ENCODE measurements around the gene RAB14.

DNA sequence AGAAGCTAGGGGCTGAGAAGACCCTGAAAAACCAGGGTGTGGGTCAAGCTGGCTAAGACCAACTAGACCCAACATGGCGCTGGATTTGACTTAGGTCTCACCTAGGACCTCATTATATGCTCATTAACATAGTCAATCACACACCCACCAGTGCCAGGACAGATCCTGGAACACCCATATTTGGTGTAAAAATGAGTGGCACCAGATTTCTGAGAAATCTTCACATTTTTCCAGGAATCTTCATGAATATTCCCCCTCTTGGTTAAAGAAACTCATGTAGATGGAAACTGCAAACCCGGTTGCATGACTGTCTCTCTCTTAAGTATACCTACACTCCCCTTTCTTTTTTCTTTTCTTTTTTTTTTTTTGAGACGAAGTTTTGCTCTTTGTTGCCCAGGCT lies 17.9 kb upstream of the RAB14 start:
- TF ChIP-seq, protein P1, sequence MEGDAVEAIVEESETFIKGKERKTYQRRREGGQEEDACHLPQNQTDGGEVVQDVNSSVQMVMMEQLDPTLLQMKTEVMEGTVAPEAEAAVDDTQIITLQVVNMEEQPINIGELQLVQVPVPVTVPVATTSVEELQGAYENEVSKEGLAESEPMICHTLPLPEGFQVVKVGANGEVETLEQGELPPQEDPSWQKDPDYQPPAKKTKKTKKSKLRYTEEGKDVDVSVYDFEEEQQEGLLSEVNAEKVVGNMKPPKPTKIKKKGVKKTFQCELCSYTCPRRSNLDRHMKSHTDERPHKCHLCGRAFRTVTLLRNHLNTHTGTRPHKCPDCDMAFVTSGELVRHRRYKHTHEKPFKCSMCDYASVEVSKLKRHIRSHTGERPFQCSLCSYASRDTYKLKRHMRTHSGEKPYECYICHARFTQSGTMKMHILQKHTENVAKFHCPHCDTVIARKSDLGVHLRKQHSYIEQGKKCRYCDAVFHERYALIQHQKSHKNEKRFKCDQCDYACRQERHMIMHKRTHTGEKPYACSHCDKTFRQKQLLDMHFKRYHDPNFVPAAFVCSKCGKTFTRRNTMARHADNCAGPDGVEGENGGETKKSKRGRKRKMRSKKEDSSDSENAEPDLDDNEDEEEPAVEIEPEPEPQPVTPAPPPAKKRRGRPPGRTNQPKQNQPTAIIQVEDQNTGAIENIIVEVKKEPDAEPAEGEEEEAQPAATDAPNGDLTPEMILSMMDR (conservative IDR thresholded peaks at IDR 0.05; ENCODE audit: low read depth in 2 of 2), result no peak
- TF ChIP-seq EZH2 (IDR thresholded peaks at IDR 0.05; ENCODE audit: low read depth, unreplicated experiment) (no peak), POLR2AphosphoS5 (IDR thresholded peaks at IDR 0.05; ENCODE audit: low read depth) (no peak), EZH2phosphoT487 (IDR thresholded peaks at IDR 0.05; ENCODE audit: unreplicated experiment) (no peak), JUNB (IDR thresholded peaks at IDR 0.05; ENCODE audit: unreplicated experiment) (no peak), CREB1 (CRISPR knock-in tag; IDR thresholded peaks at IDR 0.05; ENCODE audit: low read depth) (no peak), NANOG (IDR thresholded peaks at IDR 0.05; ENCODE audit: borderline replicate concordance) (no peak), STAT1 (IDR thresholded peaks at IDR 0.05; ENCODE audit: unreplicated experiment) (no peak), ZNF114 (CRISPR knock-in tag; IDR thresholded peaks at IDR 0.05) (no peak)
- TF ChIP-seq, protein P2, sequence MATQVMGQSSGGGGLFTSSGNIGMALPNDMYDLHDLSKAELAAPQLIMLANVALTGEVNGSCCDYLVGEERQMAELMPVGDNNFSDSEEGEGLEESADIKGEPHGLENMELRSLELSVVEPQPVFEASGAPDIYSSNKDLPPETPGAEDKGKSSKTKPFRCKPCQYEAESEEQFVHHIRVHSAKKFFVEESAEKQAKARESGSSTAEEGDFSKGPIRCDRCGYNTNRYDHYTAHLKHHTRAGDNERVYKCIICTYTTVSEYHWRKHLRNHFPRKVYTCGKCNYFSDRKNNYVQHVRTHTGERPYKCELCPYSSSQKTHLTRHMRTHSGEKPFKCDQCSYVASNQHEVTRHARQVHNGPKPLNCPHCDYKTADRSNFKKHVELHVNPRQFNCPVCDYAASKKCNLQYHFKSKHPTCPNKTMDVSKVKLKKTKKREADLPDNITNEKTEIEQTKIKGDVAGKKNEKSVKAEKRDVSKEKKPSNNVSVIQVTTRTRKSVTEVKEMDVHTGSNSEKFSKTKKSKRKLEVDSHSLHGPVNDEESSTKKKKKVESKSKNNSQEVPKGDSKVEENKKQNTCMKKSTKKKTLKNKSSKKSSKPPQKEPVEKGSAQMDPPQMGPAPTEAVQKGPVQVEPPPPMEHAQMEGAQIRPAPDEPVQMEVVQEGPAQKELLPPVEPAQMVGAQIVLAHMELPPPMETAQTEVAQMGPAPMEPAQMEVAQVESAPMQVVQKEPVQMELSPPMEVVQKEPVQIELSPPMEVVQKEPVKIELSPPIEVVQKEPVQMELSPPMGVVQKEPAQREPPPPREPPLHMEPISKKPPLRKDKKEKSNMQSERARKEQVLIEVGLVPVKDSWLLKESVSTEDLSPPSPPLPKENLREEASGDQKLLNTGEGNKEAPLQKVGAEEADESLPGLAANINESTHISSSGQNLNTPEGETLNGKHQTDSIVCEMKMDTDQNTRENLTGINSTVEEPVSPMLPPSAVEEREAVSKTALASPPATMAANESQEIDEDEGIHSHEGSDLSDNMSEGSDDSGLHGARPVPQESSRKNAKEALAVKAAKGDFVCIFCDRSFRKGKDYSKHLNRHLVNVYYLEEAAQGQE (IDR thresholded peaks at IDR 0.05; ENCODE audit: unreplicated experiment), result no peak
- TF ChIP-seq, protein P3, sequence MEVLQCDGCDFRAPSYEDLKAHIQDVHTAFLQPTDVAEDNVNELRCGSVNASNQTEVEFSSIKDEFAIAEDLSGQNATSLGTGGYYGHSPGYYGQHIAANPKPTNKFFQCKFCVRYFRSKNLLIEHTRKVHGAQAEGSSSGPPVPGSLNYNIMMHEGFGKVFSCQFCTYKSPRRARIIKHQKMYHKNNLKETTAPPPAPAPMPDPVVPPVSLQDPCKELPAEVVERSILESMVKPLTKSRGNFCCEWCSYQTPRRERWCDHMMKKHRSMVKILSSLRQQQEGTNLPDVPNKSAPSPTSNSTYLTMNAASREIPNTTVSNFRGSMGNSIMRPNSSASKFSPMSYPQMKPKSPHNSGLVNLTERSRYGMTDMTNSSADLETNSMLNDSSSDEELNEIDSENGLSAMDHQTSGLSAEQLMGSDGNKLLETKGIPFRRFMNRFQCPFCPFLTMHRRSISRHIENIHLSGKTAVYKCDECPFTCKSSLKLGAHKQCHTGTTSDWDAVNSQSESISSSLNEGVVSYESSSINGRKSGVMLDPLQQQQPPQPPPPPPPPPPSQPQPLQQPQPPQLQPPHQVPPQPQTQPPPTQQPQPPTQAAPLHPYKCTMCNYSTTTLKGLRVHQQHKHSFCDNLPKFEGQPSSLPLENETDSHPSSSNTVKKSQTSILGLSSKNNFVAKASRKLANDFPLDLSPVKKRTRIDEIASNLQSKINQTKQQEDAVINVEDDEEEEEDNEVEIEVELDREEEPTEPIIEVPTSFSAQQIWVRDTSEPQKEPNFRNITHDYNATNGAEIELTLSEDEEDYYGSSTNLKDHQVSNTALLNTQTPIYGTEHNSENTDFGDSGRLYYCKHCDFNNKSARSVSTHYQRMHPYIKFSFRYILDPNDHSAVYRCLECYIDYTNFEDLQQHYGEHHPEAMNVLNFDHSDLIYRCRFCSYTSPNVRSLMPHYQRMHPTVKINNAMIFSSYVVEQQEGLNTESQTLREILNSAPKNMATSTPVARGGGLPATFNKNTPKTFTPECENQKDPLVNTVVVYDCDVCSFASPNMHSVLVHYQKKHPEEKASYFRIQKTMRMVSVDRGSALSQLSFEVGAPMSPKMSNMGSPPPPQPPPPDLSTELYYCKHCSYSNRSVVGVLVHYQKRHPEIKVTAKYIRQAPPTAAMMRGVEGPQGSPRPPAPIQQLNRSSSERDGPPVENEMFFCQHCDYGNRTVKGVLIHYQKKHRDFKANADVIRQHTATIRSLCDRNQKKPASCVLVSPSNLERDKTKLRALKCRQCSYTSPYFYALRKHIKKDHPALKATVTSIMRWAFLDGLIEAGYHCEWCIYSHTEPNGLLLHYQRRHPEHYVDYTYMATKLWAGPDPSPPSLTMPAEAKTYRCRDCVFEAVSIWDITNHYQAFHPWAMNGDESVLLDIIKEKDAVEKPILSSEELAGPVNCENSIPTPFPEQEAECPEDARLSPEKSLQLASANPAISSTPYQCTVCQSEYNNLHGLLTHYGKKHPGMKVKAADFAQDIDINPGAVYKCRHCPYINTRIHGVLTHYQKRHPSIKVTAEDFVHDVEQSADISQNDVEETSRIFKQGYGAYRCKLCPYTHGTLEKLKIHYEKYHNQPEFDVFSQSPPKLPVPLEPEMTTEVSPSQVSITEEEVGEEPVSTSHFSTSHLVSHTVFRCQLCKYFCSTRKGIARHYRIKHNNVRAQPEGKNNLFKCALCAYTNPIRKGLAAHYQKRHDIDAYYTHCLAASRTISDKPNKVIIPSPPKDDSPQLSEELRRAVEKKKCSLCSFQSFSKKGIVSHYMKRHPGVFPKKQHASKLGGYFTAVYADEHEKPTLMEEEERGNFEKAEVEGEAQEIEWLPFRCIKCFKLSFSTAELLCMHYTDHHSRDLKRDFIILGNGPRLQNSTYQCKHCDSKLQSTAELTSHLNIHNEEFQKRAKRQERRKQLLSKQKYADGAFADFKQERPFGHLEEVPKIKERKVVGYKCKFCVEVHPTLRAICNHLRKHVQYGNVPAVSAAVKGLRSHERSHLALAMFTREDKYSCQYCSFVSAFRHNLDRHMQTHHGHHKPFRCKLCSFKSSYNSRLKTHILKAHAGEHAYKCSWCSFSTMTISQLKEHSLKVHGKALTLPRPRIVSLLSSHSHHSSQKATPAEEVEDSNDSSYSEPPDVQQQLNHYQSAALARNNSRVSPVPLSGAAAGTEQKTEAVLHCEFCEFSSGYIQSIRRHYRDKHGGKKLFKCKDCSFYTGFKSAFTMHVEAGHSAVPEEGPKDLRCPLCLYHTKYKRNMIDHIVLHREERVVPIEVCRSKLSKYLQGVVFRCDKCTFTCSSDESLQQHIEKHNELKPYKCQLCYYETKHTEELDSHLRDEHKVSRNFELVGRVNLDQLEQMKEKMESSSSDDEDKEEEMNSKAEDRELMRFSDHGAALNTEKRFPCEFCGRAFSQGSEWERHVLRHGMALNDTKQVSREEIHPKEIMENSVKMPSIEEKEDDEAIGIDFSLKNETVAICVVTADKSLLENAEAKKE (CRISPR knock-in tag; IDR thresholded peaks at IDR 0.05), result no peak
